CD4-positive, alpha-beta T cell treated with Interferon gamma for 1 hour (primary cell): ENCODE measurements around the gene TESK2.
"Not testable (repeated sequence)": the region's sequence is repeated elsewhere in the genome, so short reads cannot be mapped to it uniquely, and the experiment has no call there.

Source experiments
- DNase-seq: peaks from one replicate; pipeline ENCODE4 v3.0.0-alpha.2; 2020

The TESK2 gene

GRCh38 chr1:45373573-45373972, 117.4 kb downstream of the TESK2 start:
- no peak for DNase-seq

- no peak for DNase-seq
Measured at GRCh38 chr1:45370575-45370974, 120.4 kb downstream of the TESK2 start.

- DNase-seq, result no peak
Measured at GRCh38 chr1:45365051-45365450, 125.9 kb downstream of the TESK2 start.

- DNase-seq, result no peak
Measured at GRCh38 chr1:45364294-45364693, 126.7 kb downstream of the TESK2 start.

- not testable (repeated sequence) for DNase-seq
Measured at GRCh38 chr1:45360981-45361380, 130.0 kb downstream of the TESK2 start.

GRCh38 chr1:45359882-45360513, 131.0 kb downstream of the TESK2 start:
- DNase-seq, result peak; percentile 37

GRCh38 chr1:45356186-45356585, 134.8 kb downstream of the TESK2 start:
- DNase-seq, result no peak

GRCh38 chr1:45355683-45356082, 135.3 kb downstream of the TESK2 start:
- DNase-seq, result no peak

GRCh38 chr1:45354838-45355237, 136.1 kb downstream of the TESK2 start:
- no peak for DNase-seq

- no peak for DNase-seq
Measured at GRCh38 chr1:45353685-45354084, 137.3 kb downstream of the TESK2 start.

- DNase-seq, result no peak
Measured at GRCh38 chr1:45351508-45351907, 139.5 kb downstream of the TESK2 start.

GRCh38 chr1:45348966-45349677, 141.8 kb downstream of the TESK2 start:
- DNase-seq, result no peak

- no peak for DNase-seq
Measured at GRCh38 chr1:45348609-45348965, 142.4 kb downstream of the TESK2 start.

GRCh38 chr1:45348020-45348419, 142.9 kb downstream of the TESK2 start:
- no peak for DNase-seq

GRCh38 chr1:45346473-45346872, 144.5 kb downstream of the TESK2 start:
- DNase-seq, result no peak

- DNase-seq, result no peak
Measured at GRCh38 chr1:45345014-45345413, 145.9 kb downstream of the TESK2 start.

- no peak for DNase-seq
Measured at GRCh38 chr1:45344499-45344898, 146.5 kb downstream of the TESK2 start.

- no peak for DNase-seq
Measured at GRCh38 chr1:45340816-45341466, 150.0 kb downstream of the TESK2 start.

- peak; percentile 90 for DNase-seq
Measured at GRCh38 chr1:45339789-45340558, 151.0 kb downstream of the TESK2 start, which contains the start of the genes MUTYH and TOE1. Gene MUTYH, minus strand, starts transcription at chr1:45340440. Its CDS starts 5,935 bp downstream, at chr1:45334505. Gene TOE1, plus strand, starts transcription at chr1:45340170. Its CDS starts 83 bp downstream, at chr1:45340253.

GRCh38 chr1:45337630-45338325, 153.2 kb downstream of the TESK2 start:
- no peak for DNase-seq

- DNase-seq, result no peak
Measured at GRCh38 chr1:45335855-45336324, 155.1 kb downstream of the TESK2 start.
